HL-60 (cell line): ENCODE measurements around the gene PXDC1.

Source experiments
- DNase-seq, 2 experiments: peaks; one replicate each; pipeline ENCODE4 v3.0.0-alpha.2; 2010 to 2020; ENCODE audit warnings: low read depth in 1 of 2, low spot score in 1 of 2
- H3K27ac ChIP-seq: fragments of 250-450 bp; sonication (Bioruptor Pico); replicated peaks from 2 replicates; pipeline ENCODE4 v1.5.1; 2020; ENCODE audit warnings: mild to moderate bottlenecking, moderate library complexity
- H3K27me3 ChIP-seq: fragments of 250-450 bp; sonication (Bioruptor Pico); 2 replicates; pipeline ENCODE4 v1.5.1; 2021; ENCODE audit warnings: mild to moderate bottlenecking, moderate library complexity; ENCODE audit not compliant: insufficient read depth, poor library complexity, severe bottlenecking
- H3K4me3 ChIP-seq: replicated peaks from 2 replicates; pipeline ENCODE4 v1.5.1; 2011; ENCODE audit warnings: mild to moderate bottlenecking, control low read depth, low read length; ENCODE audit not compliant: insufficient read depth
- CTCF ChIP-seq: IDR thresholded peaks from one replicate; pipeline ENCODE4 v1.5.1; 2011; ENCODE audit warnings: low read length, control low read depth, inconsistent platforms; ENCODE audit not compliant: insufficient read depth
- GABPA ChIP-seq: IDR thresholded peaks from 2 replicates; pipeline ENCODE4 v1.6.1; 2012; ENCODE audit warnings: low read depth
- POLR2AphosphoS5 ChIP-seq: IDR thresholded peaks from 2 replicates; pipeline ENCODE4 v1.6.1; 2012; ENCODE audit warnings: low read depth
- REST ChIP-seq: IDR thresholded peaks from 2 replicates; pipeline ENCODE4 v1.6.1; 2012; ENCODE audit warnings: low read depth; ENCODE audit not compliant: insufficient replicate concordance
- SPI1 ChIP-seq: IDR thresholded peaks from 2 replicates; pipeline ENCODE4 v1.6.1; 2012; ENCODE audit warnings: low read depth, mild to moderate bottlenecking, borderline replicate concordance

The PXDC1 gene

GRCh38 chr6:3785745-3786098 lies 34.2 kb upstream of the PXDC1 start:
- DNase-seq, result no peak
- Histone ChIP-seq H3K27ac (no peak overlapping the region), H3K27me3 (no peaks in the 10 kb centered on the region), H3K4me3 (no peak overlapping the region)
- TF ChIP-seq REST (no peak), POLR2AphosphoS5 (no peak), GABPA (no peak), CTCF (no peak), SPI1 (no peak)

GRCh38 chr6:3784885-3785744 lies 33.6 kb upstream of the PXDC1 start:
- no peak for TF ChIP-seq CTCF
- no peak for TF ChIP-seq GABPA
- TF ChIP-seq REST, result no peak
- no peak for TF ChIP-seq SPI1
- TF ChIP-seq POLR2AphosphoS5, result no peak
- no peaks in the 10 kb centered on the region for H3K27me3 ChIP-seq
- H3K4me3 ChIP-seq, result no peak overlapping the region
- no peak for DNase-seq
- no peak overlapping the region for H3K27ac ChIP-seq

GRCh38 chr6:3784423-3784822 lies 32.9 kb upstream of the PXDC1 start:
- Histone ChIP-seq H3K4me3 (no peak overlapping the region), H3K27ac (no peak overlapping the region), H3K27me3 (no peaks in the 10 kb centered on the region)
- no peak for TF ChIP-seq POLR2AphosphoS5
- TF ChIP-seq SPI1, result no peak
- no peak for TF ChIP-seq CTCF
- TF ChIP-seq GABPA, result no peak
- no peak for TF ChIP-seq REST
- no peak for DNase-seq
